Activated CD4-positive, CD25-positive, alpha-beta regulatory T cell treated with anti-CD3 and anti-CD28 coated beads, Interleukin-2, amount 50 U/mL, for 72 hours (primary cell): ENCODE measurements around the gene CALY.

Source experiments
- DNase-seq: peaks from one replicate; pipeline ENCODE4 v3.0.0; 2021

CALY gene

GRCh38 chr10:133350283-133350949 lies 13.7 kb upstream of the CALY start:
- no peak for DNase-seq

GRCh38 chr10:133349577-133350011 lies 12.9 kb upstream of the CALY start:
- no peak for DNase-seq

GRCh38 chr10:133349160-133349568 lies 12.5 kb upstream of the CALY start:
- DNase-seq, result no peak

- no peak for DNase-seq
These were observed 11.2 kb upstream of the CALY start for GRCh38 chr10:133347710-133348517.

GRCh38 chr10:133346413-133346812 lies 9.7 kb upstream of the CALY start:
- DNase-seq, result no peak

- DNase-seq, result no peak
These were observed 7.5 kb upstream of the CALY start for GRCh38 chr10:133344236-133344635.

GRCh38 chr10:133343558-133343957 lies 6.9 kb upstream of the CALY start:
- DNase-seq, result no peak

GRCh38 chr10:133342942-133343341 lies 6.2 kb upstream of the CALY start:
- no peak for DNase-seq

GRCh38 chr10:133341983-133342382 lies 5.3 kb upstream of the CALY start:
- DNase-seq, result no peak

- DNase-seq, result no peak
These were observed 3.1 kb upstream of the CALY start for GRCh38 chr10:133339708-133340380.

- no peak for DNase-seq
These were observed 1.7 kb upstream of the CALY start for GRCh38 chr10:133338080-133339071.

GRCh38 chr10:133337370-133337725 lies 652 bp upstream of the CALY start:
- no peak for DNase-seq

GRCh38 chr10:133336118-133336576 lies 549 bp downstream of the CALY start:
- DNase-seq, result no peak

- peak; percentile 64 for DNase-seq
These were observed 1.2 kb downstream of the CALY start for GRCh38 chr10:133335246-133336117.

GRCh38 chr10:133334503-133335245 lies 2.0 kb downstream of the CALY start:
- DNase-seq, result no peak

- DNase-seq, result no peak
These were observed 3.6 kb downstream of the CALY start for GRCh38 chr10:133332936-133333699.

GRCh38 chr10:133329491-133330202 lies 7.0 kb downstream of the CALY start:
- DNase-seq, result peak; percentile 92

GRCh38 chr10:133328358-133329343 lies 8.0 kb downstream of the CALY start:
- DNase-seq, result no peak
